ENCODE measurements around the gene QRICH1.
"Not testable (repeated sequence)": the region's sequence is repeated elsewhere in the genome, so short reads cannot be mapped to it uniquely, and the experiment has no call there.

Gene QRICH1

DNA sequence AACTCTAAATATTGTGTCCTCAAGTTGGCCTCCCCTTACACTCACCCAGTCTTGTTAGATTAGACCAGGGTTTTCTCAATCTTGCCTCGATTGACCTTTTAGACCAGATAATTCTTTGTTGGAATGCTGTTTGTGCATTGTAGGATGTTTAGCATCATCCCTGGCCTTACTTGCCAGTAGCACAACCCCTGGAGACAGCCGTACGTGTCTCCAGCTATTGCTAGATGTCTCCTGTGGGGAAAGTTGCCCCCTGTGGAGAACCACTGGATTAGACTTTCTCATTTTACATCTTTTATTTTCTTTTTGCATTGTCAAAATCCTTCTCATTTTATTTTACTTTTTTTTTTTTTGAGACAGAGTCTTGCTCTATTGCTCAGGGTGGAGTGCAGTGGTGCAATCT is 84.5 kb downstream of the QRICH1 start:
- no peaks in the 10 kb centered on the region for H3K27me3 ChIP-seq
- no peaks in the 10 kb centered on the region for H3K9me3 ChIP-seq
- H3K27ac ChIP-seq, result no peak overlapping the region
- intact Hi-C loops (cut with DNase I; ENCODE audit: low total_unique reads), result no loop called here
- TF ChIP-seq, protein P1, sequence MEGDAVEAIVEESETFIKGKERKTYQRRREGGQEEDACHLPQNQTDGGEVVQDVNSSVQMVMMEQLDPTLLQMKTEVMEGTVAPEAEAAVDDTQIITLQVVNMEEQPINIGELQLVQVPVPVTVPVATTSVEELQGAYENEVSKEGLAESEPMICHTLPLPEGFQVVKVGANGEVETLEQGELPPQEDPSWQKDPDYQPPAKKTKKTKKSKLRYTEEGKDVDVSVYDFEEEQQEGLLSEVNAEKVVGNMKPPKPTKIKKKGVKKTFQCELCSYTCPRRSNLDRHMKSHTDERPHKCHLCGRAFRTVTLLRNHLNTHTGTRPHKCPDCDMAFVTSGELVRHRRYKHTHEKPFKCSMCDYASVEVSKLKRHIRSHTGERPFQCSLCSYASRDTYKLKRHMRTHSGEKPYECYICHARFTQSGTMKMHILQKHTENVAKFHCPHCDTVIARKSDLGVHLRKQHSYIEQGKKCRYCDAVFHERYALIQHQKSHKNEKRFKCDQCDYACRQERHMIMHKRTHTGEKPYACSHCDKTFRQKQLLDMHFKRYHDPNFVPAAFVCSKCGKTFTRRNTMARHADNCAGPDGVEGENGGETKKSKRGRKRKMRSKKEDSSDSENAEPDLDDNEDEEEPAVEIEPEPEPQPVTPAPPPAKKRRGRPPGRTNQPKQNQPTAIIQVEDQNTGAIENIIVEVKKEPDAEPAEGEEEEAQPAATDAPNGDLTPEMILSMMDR (IDR thresholded peaks at IDR 0.05), result no peak
- peaks cover 0 to 32% (median 18%) of the 10 kb centered on the region in 4 donors for H3K4me1 ChIP-seq
- H3K36me3 ChIP-seq, result peaks cover under 1 to 49% (median 24%) of the 10 kb centered on the region in 3 donors
- DNase-seq, result no peak
- H3K4me3 ChIP-seq, result no peak overlapping the region

DNA sequence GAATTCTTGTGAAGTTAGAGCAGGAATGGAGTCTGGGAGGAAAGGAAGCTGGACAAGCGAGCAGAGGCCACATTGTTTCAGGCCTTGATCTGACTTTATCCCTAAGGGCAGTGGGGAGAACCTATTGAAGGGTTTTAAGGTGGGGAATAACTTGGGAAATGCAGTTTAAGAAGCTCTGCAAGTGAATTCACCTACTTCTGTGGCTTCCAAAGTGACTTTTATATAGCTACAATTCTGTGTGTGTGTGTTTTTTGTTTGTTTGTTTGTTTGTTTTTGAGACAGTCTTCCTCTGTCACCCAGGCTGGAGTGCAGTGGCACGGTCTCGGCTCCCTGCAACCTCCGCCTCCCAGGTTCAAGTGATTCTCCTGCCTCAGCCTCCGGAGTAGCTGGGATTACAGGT is 85.2 kb downstream of the QRICH1 start:
- DNase-seq; intact Hi-C loops (cut with DNase I; ENCODE audit: low total_unique reads); H3K9me3 ChIP-seq; H3K27me3 ChIP-seq: not testable (repeated sequence)
- Histone ChIP-seq H3K36me3 (peaks cover 0 to 47% (median 18%) of the 10 kb centered on the region in 3 donors), H3K4me1 (peaks cover 0 to 32% (median 18%) of the 10 kb centered on the region in 4 donors), H3K4me3 (peak overlapping the region in 1 of 2 donors; percentile 72), H3K27ac (peak overlapping the region; percentile 92 to 97)

GRCh38 chr3:49007771-49008528 is 85.9 kb downstream of the QRICH1 start:
- no peaks in the 10 kb centered on the region for H3K9me3 ChIP-seq
- peaks cover 0 to 46% (median 16%) of the 10 kb centered on the region in 3 donors for H3K36me3 ChIP-seq
- H3K4me3 ChIP-seq, result peak overlapping the region; percentile 72 to 77
- H3K4me1 ChIP-seq, result peaks cover 0 to 28% (median 18%) of the 10 kb centered on the region in 4 donors
- TF ChIP-seq, protein P1 (IDR thresholded peaks at IDR 0.05), result no peak
- intact Hi-C loops (cut with DNase I; ENCODE audit: low total_unique reads), result no loop called here
- H3K27ac ChIP-seq, result peak overlapping the region; percentile 92 to 97
- DNase-seq, result peak; percentile 87 to 94
- no peaks in the 10 kb centered on the region for H3K27me3 ChIP-seq

GRCh38 chr3:49007068-49007770 is 86.7 kb downstream of the QRICH1 start, which contains the start of gene WDR6:
TSS of gene WDR6 (plus strand) at chr3:49007391. CDS start at chr3:49007432, 41 bp downstream.
- Histone ChIP-seq H3K27ac (peak within 1 kb of the TSS; percentile 92 to 97), H3K9me3 (no peaks in the 10 kb centered on the region), H3K36me3 (peaks cover 0 to 39% (median 9%) of the 10 kb centered on the region in 3 donors), H3K27me3 (no peaks in the 10 kb centered on the region), H3K4me3 (peak within 1 kb of the TSS; percentile 72 to 77), H3K4me1 (peaks cover 0 to 23% (median 18%) of the 10 kb centered on the region in 4 donors)
- peak; percentile 98 to 99 for DNase-seq
- TF ChIP-seq, protein P1 (IDR thresholded peaks at IDR 0.05), result peak; percentile 14 to 39
- intact Hi-C loops (cut with DNase I; ENCODE audit: low total_unique reads), result no loop called here

GRCh38 chr3:49006408-49007067 is 87.3 kb downstream of the QRICH1 start:
- peaks cover 0 to 38% (median 6%) of the 10 kb centered on the region in 3 donors for H3K36me3 ChIP-seq
- TF ChIP-seq, protein P1 (IDR thresholded peaks at IDR 0.05), result no peak
- H3K9me3 ChIP-seq, result no peaks in the 10 kb centered on the region
- peak; percentile 40 to 85 for DNase-seq
- H3K4me1 ChIP-seq, result peaks cover 0 to 18% (median 17%) of the 10 kb centered on the region in 4 donors
- peak overlapping the region; percentile 92 to 97 for H3K27ac ChIP-seq
- H3K27me3 ChIP-seq, result no peaks in the 10 kb centered on the region
- intact Hi-C loops (cut with DNase I; ENCODE audit: low total_unique reads), result no loop called here
- peak overlapping the region; percentile 72 to 77 for H3K4me3 ChIP-seq
